Activated naive CD4-positive, alpha-beta T cell treated with Interleukin-2 at 50 U/mL for 16 hours (primary cell): ENCODE data around the gene RAP1GAP2.
A peak's percentile ranks its signal among the peaks of the same experiment; 100 is the strongest.
"Not testable (repeated sequence)": the region's sequence is repeated elsewhere in the genome, so short reads cannot be mapped to it uniquely, and the experiment has no call there.

Source experiments
- DNase-seq: peaks from one replicate; pipeline ENCODE4 v3.0.0-alpha.2; 2020

The RAP1GAP2 gene

GRCh38 chr17:2796164-2797125 lies at the start of gene RAP1GAP2:
Gene RAP1GAP2 (plus strand): TSS chr17:2796438. CDS start chr17:2796528, 90 bp downstream.
- DNase-seq: peak; percentile 68

- DNase-seq: no peak
Measured at GRCh38 chr17:2749058-2749783, 47.0 kb upstream of the RAP1GAP2 start, which contains the start of gene CCDC92B. Gene CCDC92B (minus strand): TSS chr17:2749652. CDS start chr17:2735145, 14,507 bp downstream.

- peak; percentile 79 for DNase-seq
Measured at GRCh38 chr17:2749784-2750181, 46.5 kb upstream of the RAP1GAP2 start.

- DNase-seq: no peak
Measured at GRCh38 chr17:2750721-2751120, 45.5 kb upstream of the RAP1GAP2 start.

GRCh38 chr17:2751491-2751890 lies 44.7 kb upstream of the RAP1GAP2 start:
- no peak for DNase-seq

- DNase-seq: no peak
Measured at GRCh38 chr17:2755891-2756724, 40.1 kb upstream of the RAP1GAP2 start.

GRCh38 chr17:2758870-2759269 lies 37.4 kb upstream of the RAP1GAP2 start:
- DNase-seq: no peak

- no peak for DNase-seq
Measured at GRCh38 chr17:2770129-2770528, 26.1 kb upstream of the RAP1GAP2 start.

- no peak for DNase-seq
Measured at GRCh38 chr17:2775206-2775605, 21.0 kb upstream of the RAP1GAP2 start.

GRCh38 chr17:2776589-2777241 lies 19.5 kb upstream of the RAP1GAP2 start:
- peak; percentile 27 for DNase-seq

GRCh38 chr17:2777242-2777867 lies 18.9 kb upstream of the RAP1GAP2 start:
- no peak for DNase-seq

- DNase-seq: no peak
Measured at GRCh38 chr17:2778489-2778888, 17.7 kb upstream of the RAP1GAP2 start.

- DNase-seq: no peak
Measured at GRCh38 chr17:2779545-2779944, 16.7 kb upstream of the RAP1GAP2 start.

GRCh38 chr17:2780256-2780655 lies 16.0 kb upstream of the RAP1GAP2 start:
- no peak for DNase-seq

- DNase-seq: no peak
Measured at GRCh38 chr17:2780931-2781454, 15.2 kb upstream of the RAP1GAP2 start.

GRCh38 chr17:2781598-2781997 lies 14.6 kb upstream of the RAP1GAP2 start:
- DNase-seq: not testable (repeated sequence)

- no peak for DNase-seq
Measured at GRCh38 chr17:2782055-2782454, 14.2 kb upstream of the RAP1GAP2 start.

GRCh38 chr17:2783310-2784030 lies 12.8 kb upstream of the RAP1GAP2 start:
- DNase-seq: no peak

- DNase-seq: no peak
Measured at GRCh38 chr17:2784864-2785263, 11.4 kb upstream of the RAP1GAP2 start.

- not testable (repeated sequence) for DNase-seq
Measured at GRCh38 chr17:2785376-2785775, 10.9 kb upstream of the RAP1GAP2 start.
